CD4-positive, alpha-beta T cell treated with Interleukin-21 for 1 hour (primary cell): ENCODE data around the gene CREBRF.

ENCODE experiments used
- DNase-seq: peaks from one replicate; pipeline ENCODE4 v3.0.0-alpha.2; 2020

The CREBRF gene

GRCh38 chr5:173161148-173161547, 105.0 kb downstream of the CREBRF start:
- DNase-seq: no peak

- DNase-seq: no peak
Observed at GRCh38 chr5:173163219-173163618, 107.1 kb downstream of the CREBRF start.

- DNase-seq: no peak
Observed at GRCh38 chr5:173165177-173166016, 109.2 kb downstream of the CREBRF start.

- no peak for DNase-seq
Observed at GRCh38 chr5:173172166-173172565, 116.0 kb downstream of the CREBRF start.

GRCh38 chr5:173175523-173175922, 119.4 kb downstream of the CREBRF start:
- DNase-seq: no peak

- DNase-seq: no peak
Observed at GRCh38 chr5:173178369-173178910, 122.3 kb downstream of the CREBRF start.

- no peak for DNase-seq
Observed at GRCh38 chr5:173180331-173180730, 124.2 kb downstream of the CREBRF start.

- peak; percentile 11 for DNase-seq
Observed at GRCh38 chr5:173187054-173187743, 131.0 kb downstream of the CREBRF start.

GRCh38 chr5:173188280-173188679, 132.1 kb downstream of the CREBRF start:
- no peak for DNase-seq
